Activated B cell treated with CpG ODN at 0.5 μM for 24 hours (primary cell): ENCODE data around the gene FGF11. TPM values are rescaled to one million over a fixed set of nuclear protein-coding genes. Genes with fewer than 3 reads are reported as not detected.
A peak's percentile ranks its signal among the peaks of the same experiment; 100 is the strongest.

Experiments used
- ATAC-seq: fragments of 200-7000 bp; cut with Tn5 transposase; one replicate; pipeline ENCODE4 v1.10.0; 2021; ENCODE audit warnings: low read depth, mild to moderate bottlenecking, moderate library complexity
- CTCF ChIA-PET: fragments of 350-600 bp; sonication (Branson Sonifier 250); formaldehyde crosslinking; loops from one replicate; lab custom pipeline; 2021; ENCODE audit warnings: antibody characterized with exemption; lab: Charles Lee
- POLR2A ChIA-PET: fragments of 350-600 bp; sonication (Branson Sonifier 250); formaldehyde crosslinking; loops from one replicate; lab custom pipeline; 2021; ENCODE audit warnings: antibody characterized with exemption; lab: Charles Lee
- DNase-seq: peaks from one replicate; pipeline ENCODE4 v3.0.0; 2022
- H3K27ac Mint-ChIP-seq: one replicate; pipeline ENCODE4 v1.8.0; 2020; ENCODE audit warnings: mixed read lengths
- H3K27me3 Mint-ChIP-seq: one replicate; pipeline ENCODE4 v1.8.0; 2021; ENCODE audit warnings: mixed read lengths
- H3K36me3 Mint-ChIP-seq: one replicate; pipeline ENCODE4 v1.8.0; 2021; ENCODE audit warnings: low read depth, mixed read lengths
- H3K4me1 Mint-ChIP-seq: one replicate; pipeline ENCODE4 v1.8.0; 2021; ENCODE audit warnings: mixed read lengths
- H3K4me3 Mint-ChIP-seq: one replicate; pipeline ENCODE4 v1.8.0; 2020; ENCODE audit warnings: mild to moderate bottlenecking, mixed read lengths
- H3K9me3 Mint-ChIP-seq: one replicate; pipeline ENCODE4 v1.8.0; 2020; ENCODE audit warnings: mixed read lengths
- CTCF ChIP-seq: fragments of 200-600 bp; IDR thresholded peaks from one replicate; pipeline ENCODE4 v1.8.0; 2022; ENCODE audit warnings: antibody characterized with exemption, mild to moderate bottlenecking
- intact Hi-C: fragments of 100-400 bp; cut with micrococcal nuclease; formaldehyde crosslinking; loops from one replicate; pipeline ENCODE4 v1.15.1; 2024
- total RNA-seq: library from RNA; stranded (reverse); gene quantifications from 2 replicates; pipeline ENCODE4 v1.2.3, GENCODE V29; 2022

FGF11 gene
- total RNA-seq, 1 donor from 2014 or later: 2.8 TPM

DNA sequence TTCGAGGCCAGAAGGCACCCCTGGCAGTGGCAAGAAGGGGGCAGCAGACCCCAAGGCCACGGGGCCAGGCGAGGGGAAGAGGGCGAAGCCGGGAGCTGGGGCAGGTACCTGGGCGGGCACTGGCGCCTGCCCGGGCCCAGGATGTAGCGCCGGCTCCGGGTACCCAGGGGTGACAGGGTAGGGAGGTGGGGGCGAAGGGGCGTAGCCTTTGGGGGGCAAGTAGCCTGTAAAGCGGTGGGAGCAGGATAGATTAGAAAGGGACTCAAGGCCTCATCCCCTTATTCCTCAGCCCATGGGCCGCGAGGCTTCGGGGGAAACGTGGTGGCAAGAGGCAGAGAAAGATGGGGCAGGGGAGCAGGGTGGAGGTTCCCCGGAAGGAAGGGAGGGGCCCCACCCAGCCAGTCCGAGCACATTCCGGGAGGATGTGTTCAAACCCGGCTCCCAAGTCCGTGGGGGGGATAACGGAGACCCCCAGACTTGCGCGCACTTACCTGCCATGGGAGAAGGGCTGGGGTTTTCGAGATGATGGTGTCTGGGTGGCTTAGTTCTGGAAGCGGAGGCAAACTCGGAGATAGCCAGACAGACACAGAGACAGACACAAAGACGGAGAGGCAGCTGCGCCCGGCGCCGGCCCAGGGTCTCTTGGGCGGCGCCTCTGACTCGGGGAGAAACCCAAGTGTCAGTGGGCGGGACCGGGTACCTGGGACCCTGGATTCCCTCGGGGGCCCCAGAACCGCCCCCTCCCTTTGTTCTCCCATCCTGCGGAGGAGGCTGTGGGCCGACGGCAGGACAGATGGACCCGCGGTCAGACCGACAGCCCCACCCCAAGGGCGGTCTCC is 45.5 kb upstream of the FGF11 start:
- ChIA-PET POLR2A (interaction anchor here (0.5 to 2.4 kb wide), 14 partner anchors 9 to 1409 kb away, joined by 3 to 40 read pairs (median 5); partner anchors contain the start of genes GPS2, POLR2A, SENP3 and TMEM102), CTCF (interaction anchor here (0.8 to 1.0 kb wide), 3 partner anchors 10 to 167 kb away, joined by 3 to 4 read pairs (median 3); partner anchors contain the start of gene TMEM256)
- ATAC-seq: peak; percentile 68
- no peaks in the 10 kb centered on the region for H3K9me3 Mint-ChIP-seq
- intact Hi-C loops: loop anchor here (1.0 to 2.0 kb wide), 5 partner anchors 10 to 91 kb away; partner anchors contain the start of genes POLR2A, TMEM102 and TMEM256
- peaks cover 27% of the 10 kb centered on the region for H3K36me3 Mint-ChIP-seq
- DNase-seq: no peak
- H3K4me3 Mint-ChIP-seq: peak overlapping the region; percentile 91
- H3K27ac Mint-ChIP-seq: peak overlapping the region; percentile 84
- TF ChIP-seq CTCF: no peak
- H3K27me3 Mint-ChIP-seq: no peaks in the 10 kb centered on the region
- H3K4me1 Mint-ChIP-seq: peaks cover 15% of the 10 kb centered on the region

- peak; percentile 88 for ATAC-seq
- peaks cover 22% of the 10 kb centered on the region for H3K36me3 Mint-ChIP-seq
- no peak for TF ChIP-seq CTCF
- POLR2A ChIA-PET: interaction anchor here (0.6 to 2.4 kb wide), 14 partner anchors 9 to 1408 kb away, joined by 3 to 40 read pairs (median 5); partner anchors contain the start of genes GPS2, POLR2A, SENP3 and TMEM102
- peaks cover 15% of the 10 kb centered on the region for H3K4me1 Mint-ChIP-seq
- peak; percentile 94 for DNase-seq
- peak within 1 kb of the TSS; percentile 85 for H3K27ac Mint-ChIP-seq
- intact Hi-C loops: loop anchor here (1.0 to 2.0 kb wide), 5 partner anchors 10 to 90 kb away; partner anchors contain the start of genes POLR2A, TMEM102 and TMEM256
- H3K9me3 Mint-ChIP-seq: no peaks in the 10 kb centered on the region
- peak within 1 kb of the TSS; percentile 91 for H3K4me3 Mint-ChIP-seq
- no peaks in the 10 kb centered on the region for H3K27me3 Mint-ChIP-seq
- CTCF ChIA-PET: interaction anchor here (0.8 to 1.0 kb wide), 2 partner anchors 10 to 166 kb away, joined by 3 to 4 read pairs; partner anchors contain the start of gene TMEM256
Observed at GRCh38 chr17:7394452-7395191, 44.7 kb upstream of the FGF11 start, which contains the start of gene PLSCR3. PLSCR3 (minus strand) TSS chr17:7394525; CDS start chr17:7394110, 415 bp downstream.

DNA sequence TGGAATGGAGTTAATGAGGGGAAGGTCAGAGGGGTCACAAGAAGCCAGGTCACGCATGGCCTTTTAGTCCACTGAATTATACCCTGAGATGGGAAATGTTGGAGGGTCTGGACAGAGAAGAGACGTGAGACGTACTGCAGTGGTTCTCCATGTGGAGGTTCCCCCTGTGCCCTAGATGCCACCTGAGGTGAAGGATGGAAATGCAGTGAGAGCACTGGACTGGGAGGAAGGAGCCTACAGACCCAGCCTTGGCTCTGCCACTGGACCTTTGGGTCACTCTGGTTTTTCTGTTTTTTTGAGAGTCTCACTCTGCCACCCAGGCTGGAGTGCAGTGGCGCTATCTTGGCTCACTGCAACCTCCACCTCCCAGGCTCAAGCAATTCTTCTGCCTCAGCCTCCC is 43.2 kb upstream of the FGF11 start:
- H3K36me3 Mint-ChIP-seq: peaks cover 15% of the 10 kb centered on the region
- no peak for ATAC-seq
- H3K27ac Mint-ChIP-seq: no peak overlapping the region
- TF ChIP-seq CTCF: no peak
- H3K27me3 Mint-ChIP-seq: no peaks in the 10 kb centered on the region
- intact Hi-C loops: no loop called here
- POLR2A ChIA-PET: interaction anchor here (1.2 to 2.1 kb wide), 2 partner anchors 8 to 10 kb away, joined by 3 to 5 read pairs; partner anchors contain the start of gene TMEM256
- H3K4me1 Mint-ChIP-seq: peaks cover 15% of the 10 kb centered on the region
- CTCF ChIA-PET: no interaction called here
- no peak for DNase-seq
- no peaks in the 10 kb centered on the region for H3K9me3 Mint-ChIP-seq
- peak overlapping the region; percentile 24 for H3K4me3 Mint-ChIP-seq

DNA sequence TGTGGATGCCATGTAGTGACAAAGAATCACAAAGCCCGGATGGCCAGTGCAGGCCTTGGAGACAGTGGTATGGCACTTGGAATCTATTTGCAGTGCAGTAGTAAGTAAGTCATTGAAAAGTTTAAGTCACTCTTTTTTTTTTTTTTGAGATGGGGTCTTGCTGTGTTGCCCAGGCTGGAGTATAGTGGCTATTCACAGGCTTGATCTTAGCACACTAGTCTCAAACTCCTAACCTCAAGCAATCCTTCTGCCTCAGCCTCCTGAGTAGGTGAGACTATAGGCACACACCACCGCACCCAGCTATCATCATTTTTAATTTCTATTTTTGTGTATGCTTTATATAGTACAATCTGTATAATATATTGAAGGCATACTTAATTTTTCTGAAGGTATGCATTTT is 40.7 kb upstream of the FGF11 start:
- DNase-seq (no peak), ATAC-seq (no peak)
- Mint-ChIP-seq H3K4me1 (peaks cover 18% of the 10 kb centered on the region), H3K9me3 (no peaks in the 10 kb centered on the region), H3K4me3 (no peak overlapping the region), H3K27me3 (no peaks in the 10 kb centered on the region), H3K27ac (no peak overlapping the region), H3K36me3 (peaks cover 7% of the 10 kb centered on the region)
- ChIA-PET POLR2A (interaction anchor here (1.1 to 1.5 kb wide), 2 partner anchors 15 to 85 kb away, joined by 3 to 4 read pairs; partner anchors contain the start of gene POLR2A), CTCF (no interaction called here)
- intact Hi-C loops: no loop called here
- TF ChIP-seq CTCF: no peak
